Measurements from ENCODE around the gene SOS1.

Gene SOS1

DNA sequence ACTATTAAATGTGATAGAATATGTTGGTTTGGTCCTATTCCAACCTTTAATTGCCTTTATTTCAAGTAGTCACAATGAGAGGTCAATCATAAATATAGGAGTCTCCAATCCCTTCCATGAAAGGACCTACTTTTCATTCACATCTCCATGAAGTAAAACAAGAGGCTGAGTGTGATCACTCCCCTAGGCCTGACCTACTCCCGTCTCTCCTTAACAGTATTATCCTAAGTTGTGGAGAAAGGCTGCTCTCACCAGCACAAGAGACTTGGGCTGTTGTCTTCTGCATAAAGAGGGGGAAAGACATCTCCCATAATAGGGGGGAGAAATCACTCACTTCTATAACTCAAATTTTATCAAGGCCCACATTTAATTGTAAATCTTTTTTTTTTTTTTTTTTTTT is 105.4 kb downstream of the SOS1 start:
- Histone ChIP-seq H3K27me3 (ENCODE audit: control insufficient read depth in 1 of 2, insufficient read depth in 2 of 2, low read length in 2 of 2) (no peaks in the 10 kb centered on the region), H3K9me3 (ENCODE audit: control insufficient read depth in 1 of 2, low read length in 2 of 2) (no peaks in the 10 kb centered on the region), H3K27ac (ENCODE audit: low read depth, low read length) (no peak overlapping the region), H3K4me1 (ENCODE audit: control insufficient read depth in 1 of 2, insufficient read depth in 2 of 2, low read length in 2 of 2) (no peaks in the 10 kb centered on the region), H3K9ac (ENCODE audit: low read depth in 1 of 2, low read length in 2 of 2) (no peak overlapping the region), H3K4me3 (ENCODE audit: low read depth in 1 of 2, low read length in 2 of 2) (no peak overlapping the region), H3K36me3 (ENCODE audit: control insufficient read depth in 1 of 2, insufficient read depth in 2 of 2, low read length in 2 of 2) (peaks cover 16 to 21% of the 10 kb centered on the region in 2 donors)

DNA sequence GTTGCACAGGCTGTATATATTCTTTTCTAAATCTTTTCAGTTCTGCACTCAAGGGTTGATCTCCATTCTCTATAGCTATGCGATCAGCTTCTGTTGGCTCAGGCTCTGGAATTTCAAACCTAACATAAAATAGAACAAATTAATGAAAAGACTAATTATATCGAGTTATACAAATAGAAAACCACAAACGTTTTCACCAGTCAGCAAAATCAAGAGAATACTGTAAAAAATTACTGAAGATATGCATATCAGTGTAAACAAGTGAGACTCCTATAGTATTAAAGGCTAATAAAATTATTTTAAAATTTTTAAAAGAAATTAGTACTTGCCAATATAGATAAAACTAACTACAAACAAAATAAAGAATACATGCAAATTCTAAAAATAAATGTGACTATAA is 107.0 kb downstream of the SOS1 start:
- no peak overlapping the region for H3K27ac ChIP-seq (ENCODE audit: low read depth, low read length)
- peaks cover 16 to 25% of the 10 kb centered on the region in 2 donors for H3K36me3 ChIP-seq (ENCODE audit: control insufficient read depth in 1 of 2, insufficient read depth in 2 of 2, low read length in 2 of 2)
- H3K9me3 ChIP-seq (ENCODE audit: control insufficient read depth in 1 of 2, low read length in 2 of 2): no peaks in the 10 kb centered on the region
- no peak overlapping the region for H3K4me3 ChIP-seq (ENCODE audit: low read depth in 1 of 2, low read length in 2 of 2)
- no peaks in the 10 kb centered on the region for H3K27me3 ChIP-seq (ENCODE audit: control insufficient read depth in 1 of 2, insufficient read depth in 2 of 2, low read length in 2 of 2)
- no peak overlapping the region for H3K9ac ChIP-seq (ENCODE audit: low read depth in 1 of 2, low read length in 2 of 2)
- no peaks in the 10 kb centered on the region for H3K4me1 ChIP-seq (ENCODE audit: control insufficient read depth in 1 of 2, insufficient read depth in 2 of 2, low read length in 2 of 2)

DNA sequence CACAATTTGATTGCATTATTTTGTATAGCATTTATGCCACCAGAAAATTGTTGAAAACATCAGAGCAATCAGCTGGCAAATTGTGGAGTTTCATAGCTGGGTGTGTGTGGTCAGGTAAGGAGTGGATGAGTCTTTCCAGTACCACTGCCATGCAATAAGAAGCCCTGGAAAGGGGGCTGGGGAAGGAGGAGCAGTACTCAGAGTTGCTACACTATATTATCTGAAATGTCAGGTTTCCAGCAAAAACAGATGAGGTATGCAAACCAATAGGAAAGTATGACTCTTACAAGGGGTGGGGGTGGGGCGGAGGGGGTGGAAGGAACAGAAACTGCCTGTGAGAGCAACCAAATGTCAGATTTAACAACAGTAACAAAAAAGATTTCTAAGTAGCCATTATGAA is 112.2 kb downstream of the SOS1 start:
- Histone ChIP-seq H3K27me3 (ENCODE audit: control insufficient read depth in 1 of 2, insufficient read depth in 2 of 2, low read length in 2 of 2) (no peaks in the 10 kb centered on the region), H3K27ac (ENCODE audit: low read depth, low read length) (no peak overlapping the region), H3K9me3 (ENCODE audit: control insufficient read depth in 1 of 2, low read length in 2 of 2) (no peaks in the 10 kb centered on the region), H3K4me1 (ENCODE audit: control insufficient read depth in 1 of 2, insufficient read depth in 2 of 2, low read length in 2 of 2) (no peaks in the 10 kb centered on the region), H3K9ac (ENCODE audit: low read depth in 1 of 2, low read length in 2 of 2) (no peak overlapping the region), H3K4me3 (ENCODE audit: low read depth in 1 of 2, low read length in 2 of 2) (no peak overlapping the region), H3K36me3 (ENCODE audit: control insufficient read depth in 1 of 2, insufficient read depth in 2 of 2, low read length in 2 of 2) (peaks cover 27 to 49% of the 10 kb centered on the region in 2 donors)

DNA sequence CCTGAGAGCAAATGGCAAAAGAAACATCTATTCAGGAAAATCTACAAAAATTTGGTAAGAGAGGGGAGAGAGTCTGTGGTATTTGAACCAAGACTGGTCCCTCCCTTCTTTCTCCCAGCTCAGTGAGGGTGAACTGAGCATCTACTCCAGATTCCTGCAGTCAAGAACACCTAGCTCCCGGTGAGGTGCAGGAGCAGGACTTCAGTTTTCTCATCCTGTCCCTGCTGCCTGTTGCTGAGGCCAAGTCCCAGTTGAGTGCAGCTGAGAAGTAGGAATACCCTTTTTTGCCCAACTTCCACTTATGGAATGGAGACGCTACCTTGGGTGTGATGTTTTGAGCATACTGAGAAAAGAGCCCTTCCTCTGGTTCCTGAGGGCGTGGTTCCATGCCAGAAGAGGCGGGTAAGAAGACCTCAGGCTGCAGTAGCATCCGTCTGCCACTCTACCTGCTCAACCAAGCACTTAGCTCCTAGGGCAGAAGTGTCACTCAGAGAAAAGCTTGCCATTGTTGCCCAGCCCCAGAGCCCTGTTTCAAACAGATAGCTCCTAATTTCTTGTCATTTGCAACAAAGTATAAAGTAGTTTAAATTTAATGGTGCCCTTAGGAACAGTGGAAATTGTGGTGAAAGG is 112.9 kb downstream of the SOS1 start:
- no peak overlapping the region for H3K9ac ChIP-seq (ENCODE audit: low read depth in 1 of 2, low read length in 2 of 2)
- H3K9me3 ChIP-seq (ENCODE audit: control insufficient read depth in 1 of 2, low read length in 2 of 2): no peaks in the 10 kb centered on the region
- H3K4me3 ChIP-seq (ENCODE audit: low read depth in 1 of 2, low read length in 2 of 2): no peak overlapping the region
- H3K4me1 ChIP-seq (ENCODE audit: control insufficient read depth in 1 of 2, insufficient read depth in 2 of 2, low read length in 2 of 2): no peaks in the 10 kb centered on the region
- H3K27ac ChIP-seq (ENCODE audit: low read depth, low read length): no peak overlapping the region
- H3K36me3 ChIP-seq (ENCODE audit: control insufficient read depth in 1 of 2, insufficient read depth in 2 of 2, low read length in 2 of 2): peaks cover 21 to 43% of the 10 kb centered on the region in 2 donors
- no peaks in the 10 kb centered on the region for H3K27me3 ChIP-seq (ENCODE audit: control insufficient read depth in 1 of 2, insufficient read depth in 2 of 2, low read length in 2 of 2)

DNA sequence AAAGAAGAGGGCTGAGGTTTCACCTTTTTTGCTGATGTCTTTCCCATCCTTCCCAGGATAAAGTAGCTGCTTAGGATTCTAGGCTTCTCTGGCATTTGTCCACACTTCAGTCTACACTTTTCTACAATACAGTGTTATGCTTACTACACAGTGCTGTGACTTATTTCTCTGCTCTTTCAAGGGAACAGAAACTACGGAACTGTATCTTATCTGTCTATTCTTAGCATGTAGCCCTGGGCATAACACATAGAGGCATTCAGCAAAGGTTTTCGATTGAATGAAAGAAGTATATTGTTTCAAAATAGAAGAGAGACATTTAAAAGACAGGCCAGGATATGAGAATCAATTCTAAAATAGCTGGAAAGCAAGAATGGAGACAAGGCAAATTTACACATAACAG is 120.3 kb downstream of the SOS1 start:
- H3K27ac ChIP-seq (ENCODE audit: low read depth, low read length): no peak overlapping the region
- no peaks in the 10 kb centered on the region for H3K27me3 ChIP-seq (ENCODE audit: control insufficient read depth in 1 of 2, insufficient read depth in 2 of 2, low read length in 2 of 2)
- no peak overlapping the region for H3K9ac ChIP-seq (ENCODE audit: low read depth in 1 of 2, low read length in 2 of 2)
- no peaks in the 10 kb centered on the region for H3K9me3 ChIP-seq (ENCODE audit: control insufficient read depth in 1 of 2, low read length in 2 of 2)
- H3K4me1 ChIP-seq (ENCODE audit: control insufficient read depth in 1 of 2, insufficient read depth in 2 of 2, low read length in 2 of 2): peaks cover 0 to 5% of the 10 kb centered on the region in 2 donors
- peaks cover 26 to 50% of the 10 kb centered on the region in 2 donors for H3K36me3 ChIP-seq (ENCODE audit: control insufficient read depth in 1 of 2, insufficient read depth in 2 of 2, low read length in 2 of 2)
- H3K4me3 ChIP-seq (ENCODE audit: low read depth in 1 of 2, low read length in 2 of 2): no peak overlapping the region

DNA sequence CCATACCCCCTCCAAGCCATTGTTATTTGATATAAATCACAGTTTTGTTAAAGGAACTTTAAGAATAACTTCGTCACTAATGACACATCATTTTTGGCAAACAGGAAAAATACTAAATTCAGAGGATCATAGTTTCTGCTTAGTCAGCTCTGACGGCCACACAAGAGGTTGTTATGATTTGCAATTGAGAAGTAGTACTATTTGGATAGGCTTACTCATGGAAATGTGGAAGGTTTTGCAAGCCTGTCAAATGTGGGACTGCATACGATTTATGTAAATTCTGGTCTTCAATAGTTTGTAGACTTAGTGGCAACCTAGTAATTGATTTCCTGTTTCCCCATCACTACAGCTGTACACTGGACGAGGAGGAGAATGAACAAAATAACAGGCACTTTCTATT is 123.1 kb downstream of the SOS1 start:
- H3K36me3 ChIP-seq (ENCODE audit: control insufficient read depth in 1 of 2, insufficient read depth in 2 of 2, low read length in 2 of 2): peaks cover 22 to 62% of the 10 kb centered on the region in 2 donors
- no peaks in the 10 kb centered on the region for H3K9me3 ChIP-seq (ENCODE audit: control insufficient read depth in 1 of 2, low read length in 2 of 2)
- H3K4me1 ChIP-seq (ENCODE audit: control insufficient read depth in 1 of 2, insufficient read depth in 2 of 2, low read length in 2 of 2): peaks cover 0 to 5% of the 10 kb centered on the region in 2 donors
- no peak overlapping the region for H3K4me3 ChIP-seq (ENCODE audit: low read depth in 1 of 2, low read length in 2 of 2)
- H3K9ac ChIP-seq (ENCODE audit: low read depth in 1 of 2, low read length in 2 of 2): no peak overlapping the region
- no peaks in the 10 kb centered on the region for H3K27me3 ChIP-seq (ENCODE audit: control insufficient read depth in 1 of 2, insufficient read depth in 2 of 2, low read length in 2 of 2)
- H3K27ac ChIP-seq (ENCODE audit: low read depth, low read length): no peak overlapping the region

DNA sequence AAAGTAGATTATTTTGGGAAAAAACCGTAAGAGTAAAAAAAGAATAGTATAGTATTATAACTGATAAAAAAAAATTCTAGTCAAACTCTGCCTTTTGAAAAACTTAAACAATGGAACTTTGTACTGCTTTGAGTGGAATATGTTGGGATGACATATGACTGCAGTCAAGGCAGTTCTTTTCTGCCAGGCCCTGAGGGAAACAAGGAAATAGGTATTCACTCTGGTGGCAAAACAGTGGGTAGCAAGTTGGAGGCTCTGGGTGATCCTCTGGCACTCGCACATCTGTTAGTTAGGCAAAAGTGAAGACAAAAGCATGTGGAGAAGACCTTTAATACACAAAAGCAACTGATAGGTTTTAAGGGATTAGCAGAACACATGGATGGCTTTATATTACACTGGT is 129.0 kb downstream of the SOS1 start:
- H3K9me3 ChIP-seq (ENCODE audit: control insufficient read depth in 1 of 2, low read length in 2 of 2): no peaks in the 10 kb centered on the region
- peaks cover 11 to 39% of the 10 kb centered on the region in 2 donors for H3K36me3 ChIP-seq (ENCODE audit: control insufficient read depth in 1 of 2, insufficient read depth in 2 of 2, low read length in 2 of 2)
- no peak overlapping the region for H3K4me3 ChIP-seq (ENCODE audit: low read depth in 1 of 2, low read length in 2 of 2)
- no peaks in the 10 kb centered on the region for H3K27me3 ChIP-seq (ENCODE audit: control insufficient read depth in 1 of 2, insufficient read depth in 2 of 2, low read length in 2 of 2)
- no peak overlapping the region for H3K9ac ChIP-seq (ENCODE audit: low read depth in 1 of 2, low read length in 2 of 2)
- H3K4me1 ChIP-seq (ENCODE audit: control insufficient read depth in 1 of 2, insufficient read depth in 2 of 2, low read length in 2 of 2): no peaks in the 10 kb centered on the region
- H3K27ac ChIP-seq (ENCODE audit: low read depth, low read length): no peak overlapping the region

DNA sequence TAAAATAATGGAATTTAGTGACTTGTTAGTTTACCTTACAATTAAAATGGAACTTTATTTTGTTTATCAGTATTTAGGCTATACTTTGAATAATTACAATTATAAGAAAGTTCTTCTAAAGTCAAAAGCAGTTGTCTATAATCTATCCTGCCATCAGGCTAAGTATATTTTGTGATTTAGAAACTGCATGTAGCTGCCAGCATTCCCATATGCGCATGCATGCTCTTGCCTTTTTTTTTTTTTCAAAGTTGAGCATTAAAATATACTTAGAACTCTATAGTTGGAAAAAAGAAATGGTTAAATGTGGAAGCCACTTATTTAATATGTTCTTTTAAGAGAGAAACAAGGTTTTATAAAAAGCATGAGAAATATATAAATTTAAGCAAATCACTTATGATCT is 132.1 kb downstream of the SOS1 start:
- Histone ChIP-seq H3K9ac (ENCODE audit: low read depth in 1 of 2, low read length in 2 of 2) (no peak overlapping the region), H3K27ac (ENCODE audit: low read depth, low read length) (no peak overlapping the region), H3K4me1 (ENCODE audit: control insufficient read depth in 1 of 2, insufficient read depth in 2 of 2, low read length in 2 of 2) (no peaks in the 10 kb centered on the region), H3K36me3 (ENCODE audit: control insufficient read depth in 1 of 2, insufficient read depth in 2 of 2, low read length in 2 of 2) (peaks cover 20 to 38% of the 10 kb centered on the region in 2 donors), H3K9me3 (ENCODE audit: control insufficient read depth in 1 of 2, low read length in 2 of 2) (no peaks in the 10 kb centered on the region), H3K27me3 (ENCODE audit: control insufficient read depth in 1 of 2, insufficient read depth in 2 of 2, low read length in 2 of 2) (no peaks in the 10 kb centered on the region), H3K4me3 (ENCODE audit: low read depth in 1 of 2, low read length in 2 of 2) (no peak overlapping the region)

DNA sequence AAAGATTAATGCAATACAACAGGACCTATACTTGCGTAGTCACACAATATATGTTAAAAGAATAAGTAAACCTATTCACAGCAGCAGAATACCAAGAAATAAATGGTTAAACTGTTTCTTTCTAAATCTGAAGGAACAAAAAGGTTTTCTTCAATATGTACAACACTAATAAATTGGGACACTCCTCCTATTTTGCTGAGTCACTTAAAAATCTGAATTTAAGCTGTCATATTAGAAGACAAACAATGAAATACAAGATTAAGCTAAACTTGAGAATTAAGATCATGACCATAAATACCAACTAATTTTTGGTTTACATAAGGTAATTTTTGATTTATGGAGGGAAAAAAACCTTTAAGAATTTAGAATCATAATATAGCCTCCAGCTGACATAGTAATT is 138.4 kb downstream of the SOS1 start:
- H3K9ac ChIP-seq (ENCODE audit: low read depth in 1 of 2, low read length in 2 of 2): no peak overlapping the region
- H3K4me3 ChIP-seq (ENCODE audit: low read depth in 1 of 2, low read length in 2 of 2): no peak overlapping the region
- no peak overlapping the region for H3K27ac ChIP-seq (ENCODE audit: low read depth, low read length)
- no peaks in the 10 kb centered on the region for H3K27me3 ChIP-seq (ENCODE audit: control insufficient read depth in 1 of 2, insufficient read depth in 2 of 2, low read length in 2 of 2)
- peaks cover 14 to 15% of the 10 kb centered on the region in 2 donors for H3K36me3 ChIP-seq (ENCODE audit: control insufficient read depth in 1 of 2, insufficient read depth in 2 of 2, low read length in 2 of 2)
- no peaks in the 10 kb centered on the region for H3K9me3 ChIP-seq (ENCODE audit: control insufficient read depth in 1 of 2, low read length in 2 of 2)
- H3K4me1 ChIP-seq (ENCODE audit: control insufficient read depth in 1 of 2, insufficient read depth in 2 of 2, low read length in 2 of 2): peaks cover 0 to 13% of the 10 kb centered on the region in 2 donors

DNA sequence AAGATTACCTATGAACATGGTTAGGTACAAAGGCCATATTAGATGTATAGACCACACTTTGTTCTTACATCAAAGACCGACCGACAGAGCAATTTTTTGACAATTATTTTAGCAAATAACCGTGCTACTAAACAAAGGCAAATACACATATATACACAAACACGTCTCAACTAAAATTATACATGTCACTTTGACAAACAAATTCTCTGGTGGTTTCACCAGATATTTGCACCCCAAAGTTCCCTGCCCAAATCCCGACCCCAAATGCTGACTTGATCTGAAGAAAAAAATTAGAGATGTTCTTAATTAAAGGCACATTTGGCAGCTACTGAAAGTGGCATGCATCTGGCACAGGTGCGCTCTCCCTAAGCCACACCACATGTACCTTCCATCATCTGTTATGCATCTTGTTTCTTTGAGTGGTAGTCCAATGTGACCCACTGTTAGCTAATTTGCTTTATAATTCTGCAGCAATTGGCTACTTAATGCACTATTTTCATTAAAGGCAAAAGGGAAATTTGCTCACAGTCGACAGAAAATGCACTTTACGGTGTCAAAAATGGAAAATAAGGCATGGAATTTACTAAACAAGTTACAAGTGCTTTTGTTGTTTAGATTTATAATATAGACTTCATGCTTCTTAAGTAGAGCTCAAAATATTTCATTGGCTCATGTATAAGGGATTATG is 139.0 kb downstream of the SOS1 start:
- Histone ChIP-seq H3K4me1 (ENCODE audit: control insufficient read depth in 1 of 2, insufficient read depth in 2 of 2, low read length in 2 of 2) (peaks cover 0 to 13% of the 10 kb centered on the region in 2 donors), H3K9me3 (ENCODE audit: control insufficient read depth in 1 of 2, low read length in 2 of 2) (no peaks in the 10 kb centered on the region), H3K36me3 (ENCODE audit: control insufficient read depth in 1 of 2, insufficient read depth in 2 of 2, low read length in 2 of 2) (peaks cover 9 to 15% of the 10 kb centered on the region in 2 donors), H3K27me3 (ENCODE audit: control insufficient read depth in 1 of 2, insufficient read depth in 2 of 2, low read length in 2 of 2) (no peaks in the 10 kb centered on the region), H3K4me3 (ENCODE audit: low read depth in 1 of 2, low read length in 2 of 2) (no peak overlapping the region), H3K9ac (ENCODE audit: low read depth in 1 of 2, low read length in 2 of 2) (no peak overlapping the region), H3K27ac (ENCODE audit: low read depth, low read length) (no peak overlapping the region)
